HepG2 (cell line): ENCODE measurements around the gene CEACAM3. TPM values are rescaled to one million over a fixed set of nuclear protein-coding genes. Genes with fewer than 3 reads are reported as not detected.

Experiments
- ETV5 ChIP-seq: IDR thresholded peaks from 2 replicates; pipeline ENCODE4 v1.6.1; 2018; ENCODE audit warnings: missing biosample characterization, missing genetic modification reagents, inconsistent platforms, borderline replicate concordance
- FOSL2 ChIP-seq: sonication (generic); formaldehyde crosslinking; IDR thresholded peaks from 2 replicates; pipeline ENCODE4 v1.4.0; 2020; ENCODE audit warnings: missing genetic modification reagents
- GLMP ChIP-seq: sonication (generic); formaldehyde crosslinking; IDR thresholded peaks from 2 replicates; pipeline ENCODE4 v1.9.0; 2021; ENCODE audit warnings: missing genetic modification reagents, mild to moderate bottlenecking, borderline replicate concordance
- GTF2F1 ChIP-seq: fragments of 150-350 bp; IDR thresholded peaks from 2 replicates; pipeline ENCODE4 v1.6.1; 2014; ENCODE audit warnings: low read length
- HHEX ChIP-seq: IDR thresholded peaks from 2 replicates; pipeline ENCODE4 v1.6.1; 2016; ENCODE audit warnings: control low read depth
- ONECUT2 ChIP-seq: sonication (generic); formaldehyde crosslinking; IDR thresholded peaks from 2 replicates; pipeline ENCODE4 v1.4.0; 2020; ENCODE audit warnings: missing genetic modification reagents
- PRDM15 ChIP-seq: sonication (generic); formaldehyde crosslinking; IDR thresholded peaks from 2 replicates; pipeline ENCODE4 v1.4.0; 2020; ENCODE audit warnings: missing genetic modification reagents
- SAP130 ChIP-seq: IDR thresholded peaks from 2 replicates; pipeline ENCODE4 v1.6.1; 2016; ENCODE audit warnings: low read depth
- SIN3B ChIP-seq: fragments of 150-350 bp; IDR thresholded peaks from 2 replicates; pipeline ENCODE4 v1.6.1; 2014; ENCODE audit warnings: low read length
- ZC3H4 ChIP-seq: sonication (generic); formaldehyde crosslinking; IDR thresholded peaks from 2 replicates; pipeline ENCODE4 v1.4.0; 2020; ENCODE audit warnings: missing genetic modification reagents, borderline replicate concordance
- ZNF235 ChIP-seq: sonication (generic); formaldehyde crosslinking; IDR thresholded peaks from 2 replicates; pipeline ENCODE4 v1.8.1; 2023; ENCODE audit warnings: mild to moderate bottlenecking, missing genetic modification reagents, borderline replicate concordance
- ZNF883 ChIP-seq: sonication (generic); formaldehyde crosslinking; IDR thresholded peaks from 2 replicates; pipeline ENCODE4 v1.5.1; 2020; ENCODE audit warnings: mild to moderate bottlenecking, missing genetic modification reagents; ENCODE audit errors: not compliant biosample characterization
- polyA plus RNA-seq, 8 experiments: library from polyadenylated mRNA; depleted of rRNA in 3 of 8; stranded (reverse) in 7 of 8; unstranded in 1 of 8; fragments of >200 nt; fragmentation: Illumina TruSeq in 4 of 8; extraction: Trizol in 4 of 8; gene quantifications; 2 replicates each; pipeline versions ENCODE4 v1.2.1 to v1.2.3, GENCODE V29; 2011 to 2016; ENCODE audit warnings: low read depth in 4 of 8, missing spikeins in 1 of 8, mixed read lengths in 1 of 8; ENCODE audit not compliant: insufficient read depth in 1 of 8
- total RNA-seq, 5 experiments: library from RNA; depleted of rRNA; stranded (reverse); fragments of >200 nt; fragmentation: Illumina TruSeq; extraction: Trizol; gene quantifications; 2 replicates each; pipeline ENCODE4 v1.2.3, GENCODE V29; 2016; ENCODE audit warnings: low read depth in 1 of 5

The CEACAM3 gene
- total and polyA plus RNA-seq, 2 of the 13 experiments (the other 11 are each of a cell fraction or from before 2014, with no cell fraction given) = not detected

DNA sequence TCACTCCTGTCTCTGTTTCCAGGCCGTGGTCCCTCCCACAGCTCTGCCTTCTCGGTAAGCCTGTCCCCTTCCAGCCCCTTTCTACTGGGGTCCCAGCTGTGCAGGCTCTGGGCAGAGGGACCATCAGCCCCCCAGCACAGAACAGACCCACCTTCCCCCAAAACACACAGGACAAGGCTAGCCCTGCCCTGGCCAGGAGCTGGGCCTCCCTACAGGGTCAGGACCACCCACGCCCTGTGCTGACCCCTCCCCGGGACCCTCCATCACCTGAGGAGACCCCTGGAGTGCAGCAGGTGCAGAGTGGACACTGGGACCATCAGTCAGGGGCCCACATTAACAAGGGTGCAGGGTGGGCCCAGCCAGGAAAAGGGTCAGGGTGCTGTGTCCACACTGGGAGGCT lies 13.9 kb downstream of the CEACAM3 start (continued):
- TF ChIP-seq GLMP (no peak), SAP130 (no peak), ZC3H4 (no peak), HHEX (CRISPR knock-in tag) (no peak), FOSL2 (CRISPR knock-in tag) (no peak), ETV5 (no peak), PRDM15 (CRISPR knock-in tag) (no peak), ZNF235 (CRISPR knock-in tag) (no peak), GTF2F1 (no peak), ONECUT2 (CRISPR knock-in tag) (no peak), SIN3B (no peak), ZNF883 (CRISPR knock-in tag) (no peak)
- TF ChIP-seq, all 625 proteins: peak for 0
